ENCODE measurements around the gene ZKSCAN2.

Gene ZKSCAN2

GRCh38 chr16:25257956-25258860, 563 bp upstream of the ZKSCAN2 start:
- peaks cover 46% of the 10 kb centered on the region for H3K4me1 Mint-ChIP-seq (ENCODE audit: low read depth)
- H3K9me3 Mint-ChIP-seq, result no peaks in the 10 kb centered on the region
- peak overlapping the region; percentile 95 for H3K27ac Mint-ChIP-seq
- H3K4me3 Mint-ChIP-seq, result peak overlapping the region; percentile 90
- no peaks in the 10 kb centered on the region for H3K27me3 Mint-ChIP-seq
- intact Hi-C loops (cut with micrococcal nuclease), result no loop called here
- peaks cover 55% of the 10 kb centered on the region for H3K36me3 Mint-ChIP-seq (ENCODE audit: low read depth)

- Mint-ChIP-seq H3K36me3 (ENCODE audit: low read depth) (peaks cover 63% of the 10 kb centered on the region), H3K9me3 (no peaks in the 10 kb centered on the region), H3K4me3 (peak overlapping the region; percentile 90), H3K27ac (peak overlapping the region; percentile 95), H3K4me1 (ENCODE audit: low read depth) (peaks cover 45% of the 10 kb centered on the region), H3K27me3 (no peaks in the 10 kb centered on the region)
- intact Hi-C loops (cut with micrococcal nuclease), result no loop called here
These were observed 763 bp downstream of the ZKSCAN2 start for GRCh38 chr16:25256695-25257469.

GRCh38 chr16:25253322-25253721, 4.3 kb downstream of the ZKSCAN2 start:
- Mint-ChIP-seq H3K27me3 (no peaks in the 10 kb centered on the region), H3K9me3 (no peaks in the 10 kb centered on the region), H3K4me1 (ENCODE audit: low read depth) (peaks cover 23% of the 10 kb centered on the region), H3K27ac (no peak overlapping the region), H3K4me3 (no peak overlapping the region), H3K36me3 (ENCODE audit: low read depth) (peaks cover 61% of the 10 kb centered on the region)
- intact Hi-C loops (cut with micrococcal nuclease), result no loop called here

- Mint-ChIP-seq H3K4me1 (ENCODE audit: low read depth) (peaks cover 3% of the 10 kb centered on the region), H3K4me3 (no peak overlapping the region), H3K27ac (no peak overlapping the region), H3K36me3 (ENCODE audit: low read depth) (peaks cover 74% of the 10 kb centered on the region), H3K9me3 (no peaks in the 10 kb centered on the region), H3K27me3 (no peaks in the 10 kb centered on the region)
- intact Hi-C loops (cut with micrococcal nuclease), result no loop called here
These were observed 7.2 kb downstream of the ZKSCAN2 start for GRCh38 chr16:25250467-25250866.

DNA sequence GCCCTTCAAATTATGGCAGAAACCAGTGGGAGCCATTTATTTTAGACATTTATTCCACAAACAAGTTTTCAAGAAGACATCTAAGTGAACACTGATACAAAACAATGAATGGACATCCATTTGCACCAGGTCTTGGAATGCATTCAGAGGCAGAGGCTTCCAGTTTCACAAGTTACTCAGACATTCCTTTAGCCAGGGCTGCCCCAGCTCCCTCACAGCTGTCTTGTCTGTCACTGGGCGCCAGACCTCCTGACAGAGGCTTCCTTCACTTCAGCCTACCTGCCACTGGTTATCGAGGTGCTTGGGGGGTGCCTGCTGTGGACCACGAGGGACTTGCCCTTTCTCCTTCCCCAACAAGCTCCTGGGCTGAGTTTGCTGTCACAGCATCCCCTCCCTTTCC, 21.7 kb downstream of the ZKSCAN2 start:
- H3K27me3 Mint-ChIP-seq, result no peaks in the 10 kb centered on the region
- H3K4me1 Mint-ChIP-seq (ENCODE audit: low read depth), result no peaks in the 10 kb centered on the region
- no peak overlapping the region for H3K27ac Mint-ChIP-seq
- H3K36me3 Mint-ChIP-seq (ENCODE audit: low read depth), result no peaks in the 10 kb centered on the region
- no peak overlapping the region for H3K4me3 Mint-ChIP-seq
- intact Hi-C loops (cut with micrococcal nuclease), result no loop called here
- H3K9me3 Mint-ChIP-seq, result no peaks in the 10 kb centered on the region

- H3K27me3 Mint-ChIP-seq, result no peaks in the 10 kb centered on the region
- H3K9me3 Mint-ChIP-seq, result no peaks in the 10 kb centered on the region
- intact Hi-C loops (cut with micrococcal nuclease), result no loop called here
These were observed 29.3 kb downstream of the ZKSCAN2 start for GRCh38 chr16:25228372-25228771.

DNA sequence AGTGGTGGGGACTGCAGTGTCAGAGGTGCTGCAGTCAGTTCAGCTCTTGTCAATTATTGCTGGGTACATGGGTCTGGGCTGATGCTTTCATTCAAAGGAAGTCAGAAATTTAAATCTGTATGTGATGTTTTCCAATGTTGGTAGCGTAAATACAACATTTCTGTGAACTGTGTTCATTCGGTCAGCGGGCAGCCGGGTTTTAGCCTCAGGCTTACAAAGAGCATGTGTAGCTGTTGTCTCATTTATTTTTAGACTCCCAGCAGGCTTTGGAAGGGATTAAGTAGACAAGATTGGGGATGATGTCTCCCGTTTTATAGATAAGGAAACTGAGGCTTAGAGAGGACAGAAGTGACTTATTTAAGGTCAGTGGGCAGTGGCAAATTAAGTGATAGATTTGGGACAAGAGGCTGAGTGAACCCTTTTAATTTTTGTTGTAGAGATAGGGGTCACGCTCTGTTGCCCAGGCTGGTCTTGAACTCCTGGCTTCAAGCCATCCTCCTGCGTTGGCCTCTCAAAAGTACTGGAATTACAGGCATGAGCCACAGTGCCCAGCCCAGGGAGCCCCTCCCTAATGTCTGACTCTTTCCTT, 32.8 kb downstream of the ZKSCAN2 start:
- Mint-ChIP-seq H3K9me3 (no peaks in the 10 kb centered on the region), H3K36me3 (ENCODE audit: low read depth) (no peaks in the 10 kb centered on the region), H3K4me1 (ENCODE audit: low read depth) (no peaks in the 10 kb centered on the region), H3K4me3 (no peak overlapping the region), H3K27me3 (no peaks in the 10 kb centered on the region), H3K27ac (no peak overlapping the region)
- intact Hi-C loops (cut with micrococcal nuclease), result loop anchor here (1.0 to 2.0 kb wide), 2 partner anchors 98 to 170 kb away; no protein-coding TSS in a partner anchor

More at GRCh38 chr16:25228372-25228771, 29.3 kb downstream of the ZKSCAN2 start:
- Mint-ChIP-seq H3K4me1 (ENCODE audit: low read depth) (no peaks in the 10 kb centered on the region), H3K4me3 (no peak overlapping the region), H3K36me3 (ENCODE audit: low read depth) (no peaks in the 10 kb centered on the region), H3K27ac (no peak overlapping the region)

GRCh38 chr16:25223964-25224363, 33.7 kb downstream of the ZKSCAN2 start:
- no peak overlapping the region for H3K27ac Mint-ChIP-seq
- no peaks in the 10 kb centered on the region for H3K9me3 Mint-ChIP-seq
- H3K27me3 Mint-ChIP-seq, result no peaks in the 10 kb centered on the region
- no peak overlapping the region for H3K4me3 Mint-ChIP-seq
- H3K36me3 Mint-ChIP-seq (ENCODE audit: low read depth), result no peaks in the 10 kb centered on the region
- intact Hi-C loops (cut with micrococcal nuclease), result loop anchor here (2.0 kb wide), 1 partner anchor 169 kb away; no protein-coding TSS in a partner anchor
- no peaks in the 10 kb centered on the region for H3K4me1 Mint-ChIP-seq (ENCODE audit: low read depth)

DNA sequence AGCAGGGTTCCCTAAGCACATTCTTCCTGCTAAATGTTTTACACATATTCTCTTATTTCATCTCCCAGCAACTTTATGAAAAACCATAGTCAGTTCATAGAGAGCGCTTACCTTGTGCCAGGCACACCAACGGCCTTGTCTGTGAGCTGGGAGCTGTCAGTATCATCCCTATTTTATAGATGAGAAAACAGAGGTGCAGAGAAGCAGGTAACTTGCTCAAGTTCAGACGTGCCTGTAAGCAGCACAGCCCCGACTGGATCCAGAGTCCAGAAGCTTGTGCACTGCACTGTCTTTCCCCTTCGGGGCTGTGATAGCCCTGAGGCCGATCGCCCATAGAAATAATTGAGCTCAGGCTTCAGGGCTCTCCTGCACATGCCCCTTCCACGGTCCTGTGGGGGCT, 34.7 kb downstream of the ZKSCAN2 start:
- no peaks in the 10 kb centered on the region for H3K4me1 Mint-ChIP-seq (ENCODE audit: low read depth)
- H3K9me3 Mint-ChIP-seq, result no peaks in the 10 kb centered on the region
- no peak overlapping the region for H3K27ac Mint-ChIP-seq
- intact Hi-C loops (cut with micrococcal nuclease), result no loop called here
- no peaks in the 10 kb centered on the region for H3K36me3 Mint-ChIP-seq (ENCODE audit: low read depth)
- H3K27me3 Mint-ChIP-seq, result no peaks in the 10 kb centered on the region
- H3K4me3 Mint-ChIP-seq, result no peak overlapping the region

DNA sequence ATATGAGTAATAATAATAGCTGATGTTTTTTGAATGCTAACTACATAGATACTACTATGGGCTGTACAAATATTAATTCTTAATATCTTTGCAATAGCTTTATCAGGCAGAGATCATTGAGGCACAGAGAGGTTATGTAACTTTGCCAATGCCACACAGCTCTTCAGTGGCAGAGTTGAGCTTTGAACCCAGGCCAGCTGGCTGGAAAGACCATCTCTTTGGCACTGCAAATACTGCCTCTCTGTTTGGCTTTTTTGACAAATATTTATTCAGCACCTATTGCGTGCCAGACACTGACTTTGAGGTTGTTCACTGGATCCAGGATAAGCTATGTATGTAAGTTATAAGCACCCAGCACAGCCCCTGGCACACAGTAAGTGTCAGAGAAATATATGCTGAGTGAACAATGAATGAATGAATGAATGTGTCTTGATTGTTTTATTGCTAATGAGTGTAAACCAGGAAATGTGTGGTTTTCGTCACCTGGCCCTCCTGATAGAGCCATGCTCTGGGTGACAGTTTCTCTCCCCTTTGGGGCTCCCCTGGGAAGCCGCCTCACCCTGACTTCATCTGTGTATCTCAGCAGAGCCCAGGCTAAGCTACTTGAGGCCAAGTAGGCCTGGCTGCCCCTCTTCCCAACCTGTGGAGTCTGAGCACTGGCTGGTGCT, 38.4 kb downstream of the ZKSCAN2 start:
- no peaks in the 10 kb centered on the region for H3K27me3 Mint-ChIP-seq
- no peak overlapping the region for H3K4me3 Mint-ChIP-seq
- H3K4me1 Mint-ChIP-seq (ENCODE audit: low read depth), result no peaks in the 10 kb centered on the region
- no peaks in the 10 kb centered on the region for H3K9me3 Mint-ChIP-seq
- no peak overlapping the region for H3K27ac Mint-ChIP-seq
- H3K36me3 Mint-ChIP-seq (ENCODE audit: low read depth), result no peaks in the 10 kb centered on the region
- intact Hi-C loops (cut with micrococcal nuclease), result no loop called here

- Mint-ChIP-seq H3K4me1 (ENCODE audit: low read depth) (no peaks in the 10 kb centered on the region), H3K4me3 (no peak overlapping the region), H3K27me3 (no peaks in the 10 kb centered on the region), H3K9me3 (no peaks in the 10 kb centered on the region), H3K27ac (no peak overlapping the region), H3K36me3 (ENCODE audit: low read depth) (no peaks in the 10 kb centered on the region)
- intact Hi-C loops (cut with micrococcal nuclease), result no loop called here
These were observed 39.7 kb downstream of the ZKSCAN2 start for GRCh38 chr16:25217921-25218320.

DNA sequence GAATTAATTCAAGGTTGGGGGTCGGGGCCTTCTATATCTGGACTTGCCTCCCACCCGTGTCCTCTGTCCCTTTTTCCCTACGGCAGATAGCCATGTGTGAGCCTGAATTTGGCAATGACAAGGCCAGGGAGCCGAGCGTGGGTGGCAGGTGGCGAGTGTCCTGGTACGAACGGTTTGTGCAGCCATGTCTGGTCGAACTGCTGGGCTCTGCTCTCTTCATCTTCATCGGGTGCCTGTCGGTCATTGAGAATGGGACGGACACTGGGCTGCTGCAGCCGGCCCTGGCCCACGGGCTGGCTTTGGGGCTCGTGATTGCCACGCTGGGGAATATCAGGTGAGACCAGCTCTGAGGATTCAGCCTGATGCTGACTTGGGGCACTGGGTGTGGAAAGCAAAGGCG, 40.5 kb downstream of the ZKSCAN2 start:
- H3K36me3 Mint-ChIP-seq (ENCODE audit: low read depth), result no peaks in the 10 kb centered on the region
- H3K9me3 Mint-ChIP-seq, result no peaks in the 10 kb centered on the region
- H3K27me3 Mint-ChIP-seq, result no peaks in the 10 kb centered on the region
- no peak overlapping the region for H3K27ac Mint-ChIP-seq
- H3K4me3 Mint-ChIP-seq, result no peak overlapping the region
- no peaks in the 10 kb centered on the region for H3K4me1 Mint-ChIP-seq (ENCODE audit: low read depth)
- intact Hi-C loops (cut with micrococcal nuclease), result no loop called here

- H3K27me3 Mint-ChIP-seq, result no peaks in the 10 kb centered on the region
- intact Hi-C loops (cut with micrococcal nuclease), result no loop called here
- H3K9me3 Mint-ChIP-seq, result no peaks in the 10 kb centered on the region
- H3K4me3 Mint-ChIP-seq, result no peak overlapping the region
- H3K4me1 Mint-ChIP-seq (ENCODE audit: low read depth), result no peaks in the 10 kb centered on the region
- H3K27ac Mint-ChIP-seq, result no peak overlapping the region
- H3K36me3 Mint-ChIP-seq (ENCODE audit: low read depth), result no peaks in the 10 kb centered on the region
These were observed 43.8 kb downstream of the ZKSCAN2 start for GRCh38 chr16:25213709-25214397.
